Muscle layer of duodenum (tissue), 2 donors: ENCODE data around the gene ROPN1L.

Experiments
- H3K27ac ChIP-seq: one replicate; pipeline ENCODE4 v1.7.0; 2013; ENCODE audit warnings: mild to moderate bottlenecking, low read length
- H3K27me3 ChIP-seq: one replicate; pipeline ENCODE4 v1.7.0; 2013; ENCODE audit warnings: low read depth, mild to moderate bottlenecking, control low read depth, low read length
- H3K36me3 ChIP-seq, 2 donors: one replicate each; pipeline ENCODE4 v1.7.0; 2013; ENCODE audit warnings: low read length in 2 of 2, control low read depth in 1 of 2, mild to moderate bottlenecking in 1 of 2; ENCODE audit not compliant: insufficient read depth in 2 of 2, control insufficient read depth in 1 of 2
- H3K4me1 ChIP-seq, 2 donors: one replicate each; pipeline ENCODE4 v1.7.0; 2013; ENCODE audit warnings: low read length in 2 of 2, mild to moderate bottlenecking in 2 of 2, control low read depth in 1 of 2, moderate library complexity in 1 of 2; ENCODE audit not compliant: insufficient read depth in 2 of 2, control insufficient read depth in 1 of 2
- H3K4me3 ChIP-seq, 2 donors: one replicate each; pipeline ENCODE4 v1.7.0; 2013; ENCODE audit warnings: low read length in 2 of 2, low read depth in 1 of 2, mild to moderate bottlenecking in 1 of 2
- H3K9me3 ChIP-seq, 2 donors: one replicate each; pipeline ENCODE4 v1.7.0; 2013; ENCODE audit warnings: low read length in 2 of 2, control low read depth in 1 of 2, mild to moderate bottlenecking in 1 of 2; ENCODE audit not compliant: control insufficient read depth in 1 of 2
- donor health status: healthy.

The ROPN1L gene

DNA sequence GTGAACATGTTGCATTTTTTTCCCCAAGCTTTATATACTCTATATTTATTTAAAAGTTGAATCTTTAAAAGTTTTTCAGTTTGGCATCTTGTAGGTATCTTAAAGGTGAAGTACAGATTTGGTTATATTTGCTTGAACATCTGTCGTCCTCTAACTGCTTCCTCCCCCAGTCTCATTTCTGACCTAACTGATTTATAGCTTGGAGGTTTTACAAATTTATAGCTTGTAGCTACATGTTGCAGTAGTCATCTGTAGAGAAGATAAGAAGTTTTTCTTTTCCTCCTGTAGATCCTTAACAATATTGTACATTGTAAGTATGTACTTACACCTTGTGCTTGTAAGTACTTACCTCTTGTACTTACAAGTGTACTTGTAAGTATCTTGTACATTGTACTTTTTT lies 31.0 kb upstream of the ROPN1L start:
- H3K4me3 ChIP-seq: no peak overlapping the region
- no peak overlapping the region for H3K27ac ChIP-seq
- H3K36me3 ChIP-seq: peaks cover 74 to 87% of the 10 kb centered on the region in 2 donors

DNA sequence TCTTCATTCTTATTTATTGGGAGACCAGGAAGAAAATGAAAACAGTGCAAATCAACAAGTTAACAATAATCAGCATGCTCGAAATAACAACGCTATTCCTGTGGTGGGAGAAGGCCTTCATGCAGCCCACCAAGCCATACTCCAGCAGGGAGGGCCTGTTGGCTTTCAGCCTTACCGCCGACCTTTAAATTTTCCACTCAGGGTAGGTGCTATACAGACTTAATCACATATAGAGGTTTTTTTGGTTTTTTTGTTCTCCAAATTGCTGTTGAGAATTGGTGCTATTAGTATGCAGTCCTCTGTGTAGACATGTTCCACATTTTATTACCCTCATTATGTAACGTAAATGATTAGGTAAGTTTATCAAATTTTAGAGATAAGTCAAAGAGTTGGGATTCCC lies 30.3 kb upstream of the ROPN1L start:
- H3K36me3 ChIP-seq: peaks cover 69 to 80% of the 10 kb centered on the region in 2 donors

More for the DNA sequence above, 31.0 kb upstream of the ROPN1L start:
- H3K27me3 ChIP-seq: no peaks in the 10 kb centered on the region
- H3K9me3 ChIP-seq: no peaks in the 10 kb centered on the region
- H3K4me1 ChIP-seq: no peaks in the 10 kb centered on the region

DNA sequence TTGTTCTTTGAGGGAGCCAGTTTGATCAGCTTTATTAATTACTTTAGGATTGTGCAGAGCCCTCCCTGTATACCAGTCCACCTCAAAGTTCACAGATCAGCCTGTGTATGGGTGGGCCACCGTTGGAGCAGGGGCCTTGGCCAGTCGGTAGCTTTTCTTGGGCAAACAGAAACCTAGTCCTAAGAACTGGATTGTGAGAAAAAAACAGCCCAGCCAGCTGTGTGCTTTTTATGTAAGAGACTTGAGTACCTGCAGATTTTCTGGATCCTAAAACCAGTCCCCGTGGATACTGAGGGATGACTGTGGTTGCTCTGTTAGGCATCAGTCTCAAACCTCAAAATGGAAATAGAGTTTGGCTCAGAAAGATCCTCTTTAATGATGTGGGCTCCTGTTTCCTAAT lies 24.8 kb upstream of the ROPN1L start:
- no peak overlapping the region for H3K27ac ChIP-seq
- no peaks in the 10 kb centered on the region for H3K27me3 ChIP-seq
- H3K36me3 ChIP-seq: peaks cover 63 to 87% of the 10 kb centered on the region in 2 donors
- no peaks in the 10 kb centered on the region for H3K9me3 ChIP-seq
- no peaks in the 10 kb centered on the region for H3K4me1 ChIP-seq
- no peak overlapping the region for H3K4me3 ChIP-seq

More for the DNA sequence above, 30.3 kb upstream of the ROPN1L start:
- Histone ChIP-seq H3K27ac (no peak overlapping the region), H3K4me1 (no peaks in the 10 kb centered on the region), H3K4me3 (no peak overlapping the region), H3K9me3 (no peaks in the 10 kb centered on the region), H3K27me3 (no peaks in the 10 kb centered on the region)

DNA sequence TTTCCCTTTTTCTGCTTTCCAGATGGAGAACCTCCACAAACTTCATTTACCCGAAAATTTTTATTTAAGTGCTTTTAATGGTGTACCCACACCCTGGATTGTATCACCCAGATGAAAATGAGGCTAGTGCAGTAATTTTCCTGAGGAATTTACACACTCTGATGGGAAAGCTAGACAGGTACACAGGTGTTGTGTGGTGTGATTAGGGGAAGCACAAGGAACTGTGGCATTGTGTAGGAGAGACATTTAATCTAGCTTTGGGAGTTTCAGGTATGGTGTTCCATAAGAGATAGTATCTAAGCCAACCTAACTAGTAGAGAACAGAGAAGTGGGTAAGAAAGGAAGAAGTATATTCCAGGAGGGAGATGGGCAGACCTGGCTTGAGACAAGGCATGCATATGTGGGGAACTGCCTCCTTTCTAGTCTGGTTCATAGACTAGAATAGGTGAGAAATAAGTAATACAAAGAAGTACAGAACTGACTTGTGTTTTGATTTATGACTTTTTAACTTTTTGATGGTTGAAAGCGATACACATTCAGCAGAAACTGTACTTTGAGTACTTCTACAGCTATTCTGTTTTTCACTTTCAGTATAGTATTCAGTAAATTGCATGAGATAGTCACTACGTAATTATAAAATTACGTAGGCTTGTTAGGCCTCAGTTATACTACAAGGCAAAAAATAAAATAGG lies 22.9 kb upstream of the ROPN1L start:
- H3K36me3 ChIP-seq: peaks cover 52 to 68% of the 10 kb centered on the region in 2 donors
- no peak overlapping the region for H3K4me3 ChIP-seq
- H3K4me1 ChIP-seq: no peaks in the 10 kb centered on the region
- H3K27ac ChIP-seq: no peak overlapping the region
- H3K9me3 ChIP-seq: no peaks in the 10 kb centered on the region
- H3K27me3 ChIP-seq: no peaks in the 10 kb centered on the region

DNA sequence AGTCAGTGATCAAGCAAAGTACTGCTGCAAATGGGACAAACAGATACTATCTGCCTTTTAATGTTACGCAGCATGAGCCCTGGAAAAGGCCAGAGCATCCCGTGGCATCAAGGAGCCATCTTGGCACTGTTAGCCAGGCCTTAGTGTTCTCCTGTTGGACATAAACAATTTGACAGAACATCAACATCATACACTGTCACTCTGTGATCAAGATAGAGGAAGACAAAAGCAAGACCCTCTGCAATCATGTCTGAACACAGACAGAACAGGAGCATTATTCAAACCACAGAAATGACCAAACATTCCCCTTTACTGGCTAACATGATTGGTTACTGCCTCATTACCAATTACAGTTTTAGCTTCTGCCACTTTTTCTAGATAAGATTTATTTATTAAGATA lies 21.2 kb upstream of the ROPN1L start:
- Histone ChIP-seq H3K36me3 (peaks cover 47 to 63% of the 10 kb centered on the region in 2 donors), H3K4me1 (no peaks in the 10 kb centered on the region), H3K27ac (no peak overlapping the region), H3K27me3 (no peaks in the 10 kb centered on the region), H3K9me3 (no peaks in the 10 kb centered on the region), H3K4me3 (no peak overlapping the region)

DNA sequence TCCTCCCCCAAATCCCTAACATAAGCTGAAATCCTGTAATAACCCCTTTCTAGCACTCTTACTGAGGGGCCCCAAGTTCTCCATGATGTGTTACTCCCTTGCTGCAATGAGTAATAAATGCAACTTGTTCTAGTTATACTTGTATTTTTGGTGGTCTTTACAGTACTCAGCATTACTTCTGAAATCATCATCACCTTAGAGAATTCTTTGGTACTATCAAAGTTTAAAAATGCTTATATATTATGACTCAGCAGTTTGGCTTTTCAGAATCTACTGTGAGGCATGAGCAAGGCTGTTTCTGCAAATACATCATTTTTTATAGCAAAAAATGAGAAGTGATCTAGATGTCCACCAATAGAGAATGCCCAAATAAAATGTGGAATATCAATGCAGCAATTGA lies 20.7 kb upstream of the ROPN1L start:
- Histone ChIP-seq H3K9me3 (no peaks in the 10 kb centered on the region), H3K4me3 (no peak overlapping the region), H3K36me3 (peaks cover 48 to 64% of the 10 kb centered on the region in 2 donors), H3K27ac (no peak overlapping the region), H3K27me3 (no peaks in the 10 kb centered on the region), H3K4me1 (no peaks in the 10 kb centered on the region)

DNA sequence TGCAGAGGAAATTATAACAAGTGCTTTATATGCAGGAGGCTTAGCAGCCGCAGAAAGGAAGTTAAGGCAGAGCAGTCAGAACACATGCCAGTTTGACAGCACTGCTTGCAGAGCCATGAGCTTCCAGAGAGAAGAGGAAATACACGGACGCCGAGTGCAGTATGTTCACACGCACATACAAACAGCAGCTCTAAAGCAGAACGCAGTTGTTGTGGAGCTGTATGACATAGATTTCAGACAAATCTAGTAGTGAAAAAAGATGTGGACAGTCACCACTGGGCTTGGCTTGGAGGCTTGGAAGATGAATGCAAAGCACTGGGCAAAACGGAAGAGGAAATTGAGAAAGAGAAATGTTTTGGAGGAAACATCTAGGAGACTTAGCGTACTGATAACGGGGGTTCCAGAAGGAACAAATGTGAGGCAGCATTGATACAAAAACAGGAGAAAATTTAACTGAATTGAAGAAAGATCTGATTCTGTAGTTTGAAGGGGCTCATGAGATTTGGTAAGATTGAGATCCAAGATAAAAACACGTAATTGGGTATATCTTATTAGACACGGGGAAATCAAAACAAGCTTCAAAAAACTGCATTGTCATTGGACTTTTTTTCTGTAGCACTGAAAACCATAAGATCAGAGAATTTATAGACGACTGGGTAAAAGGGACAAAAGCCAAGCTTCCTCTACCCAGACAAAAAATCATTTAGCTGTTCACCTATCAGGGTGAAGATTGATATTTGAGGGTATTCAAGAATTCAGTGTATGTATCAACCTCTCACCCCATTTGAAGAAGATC lies 19.6 kb upstream of the ROPN1L start:
- H3K27ac ChIP-seq: no peak overlapping the region
- H3K4me3 ChIP-seq: no peak overlapping the region
- H3K27me3 ChIP-seq: no peaks in the 10 kb centered on the region
- H3K36me3 ChIP-seq: peaks cover 59 to 68% of the 10 kb centered on the region in 2 donors
- H3K9me3 ChIP-seq: no peaks in the 10 kb centered on the region
- no peaks in the 10 kb centered on the region for H3K4me1 ChIP-seq

DNA sequence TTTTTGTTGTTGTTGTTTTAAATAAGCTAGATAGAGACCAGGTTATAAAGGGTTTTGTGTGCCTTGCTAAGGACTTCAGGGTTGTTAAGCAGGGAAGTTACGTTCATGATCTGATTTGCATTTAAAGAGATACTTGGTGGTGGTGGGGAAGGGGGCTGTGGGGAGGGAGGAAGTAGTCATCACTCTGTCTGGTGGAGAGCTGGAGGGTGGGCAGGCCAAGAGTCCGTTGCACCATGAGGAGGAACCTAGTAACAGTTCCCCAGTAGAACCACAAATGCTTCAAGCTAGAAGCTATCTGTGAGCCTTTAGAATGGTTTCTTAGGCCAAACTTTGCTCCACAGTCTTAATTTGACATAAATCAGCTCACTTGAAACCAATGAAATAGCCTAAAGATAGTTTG lies 18.7 kb upstream of the ROPN1L start:
- no peaks in the 10 kb centered on the region for H3K27me3 ChIP-seq
- no peak overlapping the region for H3K4me3 ChIP-seq
- H3K9me3 ChIP-seq: no peaks in the 10 kb centered on the region
- peaks cover 63 to 70% of the 10 kb centered on the region in 2 donors for H3K36me3 ChIP-seq
- no peak overlapping the region for H3K27ac ChIP-seq
- no peaks in the 10 kb centered on the region for H3K4me1 ChIP-seq

DNA sequence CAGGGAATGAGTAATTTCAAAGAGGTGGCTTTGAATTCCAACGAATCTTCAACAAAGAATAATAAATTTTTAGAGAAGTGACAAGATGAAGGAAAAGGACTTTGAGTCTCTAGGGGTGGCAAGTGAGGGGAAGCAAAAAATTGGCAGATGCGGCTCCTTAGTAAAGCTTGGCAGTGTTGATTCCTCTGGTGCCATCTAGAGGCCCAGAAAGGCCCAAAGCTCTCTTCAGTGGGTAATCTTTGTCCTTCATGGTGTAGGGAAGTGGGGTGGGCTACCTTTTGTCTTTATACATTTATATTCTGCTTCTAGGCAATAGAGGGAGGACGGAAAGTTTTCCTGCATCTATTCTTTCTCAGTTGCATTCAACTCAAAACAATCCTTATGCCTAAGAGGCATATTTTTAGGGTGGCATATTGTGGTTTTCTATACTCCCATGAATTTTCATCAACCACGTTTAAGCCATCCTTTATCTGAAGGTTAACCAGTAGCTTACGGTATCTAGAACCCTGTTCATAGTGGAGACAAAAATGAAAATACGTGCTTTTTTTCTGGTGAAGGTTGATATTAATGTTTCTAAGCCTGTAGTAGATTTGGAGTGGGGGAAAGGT lies 17.5 kb upstream of the ROPN1L start:
- Histone ChIP-seq H3K9me3 (no peaks in the 10 kb centered on the region), H3K27ac (no peak overlapping the region), H3K36me3 (peaks cover 51 to 66% of the 10 kb centered on the region in 2 donors), H3K4me1 (no peaks in the 10 kb centered on the region), H3K27me3 (no peaks in the 10 kb centered on the region), H3K4me3 (no peak overlapping the region)

DNA sequence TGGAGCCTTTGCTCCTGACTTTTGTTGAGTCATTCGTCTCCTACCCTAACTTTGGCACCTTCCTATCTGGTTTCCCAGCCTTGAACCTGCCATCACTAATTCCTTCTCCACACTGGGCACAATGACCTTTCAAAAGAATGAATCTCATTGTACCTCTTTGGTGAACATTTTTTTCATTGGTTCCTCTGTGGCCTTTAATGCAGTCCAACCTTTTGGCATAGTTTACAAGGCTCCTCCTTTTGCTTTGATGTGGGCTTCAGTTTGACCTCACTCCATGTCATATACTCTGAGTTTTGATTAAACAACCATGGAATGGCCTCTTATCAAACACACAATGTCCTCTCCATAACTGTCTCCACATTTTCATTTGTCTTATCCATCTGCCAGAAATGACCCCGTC lies 14.5 kb upstream of the ROPN1L start:
- H3K9me3 ChIP-seq: no peaks in the 10 kb centered on the region
- no peak overlapping the region for H3K27ac ChIP-seq
- no peaks in the 10 kb centered on the region for H3K4me1 ChIP-seq
- H3K27me3 ChIP-seq: no peaks in the 10 kb centered on the region
- no peak overlapping the region for H3K4me3 ChIP-seq
- peaks cover 55 to 69% of the 10 kb centered on the region in 2 donors for H3K36me3 ChIP-seq

DNA sequence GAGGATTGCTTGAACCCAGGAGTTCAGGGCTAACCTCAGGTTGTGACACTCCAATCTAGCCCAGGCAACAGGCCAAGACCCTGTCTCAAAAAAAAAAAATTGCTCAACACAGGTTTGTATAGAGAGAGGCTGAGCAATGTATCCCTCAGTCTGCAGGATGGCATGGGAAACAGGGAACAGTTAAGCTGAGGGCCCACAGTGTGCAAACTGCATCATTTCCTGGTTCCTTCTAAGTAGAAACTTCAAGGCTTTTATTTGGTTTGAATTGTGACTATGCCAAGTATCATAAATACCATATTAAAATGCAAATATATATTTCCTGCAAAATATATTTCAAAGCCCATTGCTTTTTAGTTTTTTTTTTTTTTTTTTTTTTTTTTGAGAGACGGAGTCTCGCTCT lies 13.7 kb upstream of the ROPN1L start:
- H3K4me1 ChIP-seq: no peaks in the 10 kb centered on the region
- H3K27ac ChIP-seq: no peak overlapping the region
- no peak overlapping the region for H3K4me3 ChIP-seq
- no peaks in the 10 kb centered on the region for H3K27me3 ChIP-seq
- H3K9me3 ChIP-seq: no peaks in the 10 kb centered on the region
- H3K36me3 ChIP-seq: peaks cover 60 to 76% of the 10 kb centered on the region in 2 donors
